GM13977 (cell line): ENCODE measurements around the gene SH3RF3.

Source experiments
- DNase-seq: peaks from one replicate; pipeline ENCODE4 v3.0.0; 2012; ENCODE audit warnings: low spot score
- CTCF ChIP-seq: IDR thresholded peaks from 2 replicates; pipeline ENCODE4 v1.5.1; 2012; ENCODE audit warnings: mild to moderate bottlenecking, control low read depth; ENCODE audit not compliant: insufficient read depth; ENCODE audit errors: extremely low read depth, missing control alignments
- in situ Hi-C: fragments of 300-500 bp; cut with MboI; formaldehyde crosslinking; loops from one replicate; pipeline ENCODE4 v1.12.0; 2022; ENCODE audit warnings: low sequenced_read_pairs, low pct_unique_long_range_greater_than_20kb, mixed read lengths, inconsistent platforms; ENCODE audit not compliant: unreplicated experiment

SH3RF3 gene

GRCh38 chr2:109376796-109377495, 247.9 kb downstream of the SH3RF3 start:
- no peak for TF ChIP-seq CTCF
- in situ Hi-C loops: no loop called here
- DNase-seq: no peak

- TF ChIP-seq CTCF: no peak
- DNase-seq: no peak
- in situ Hi-C loops: no loop called here
Measured at GRCh38 chr2:109377976-109378375, 249.0 kb downstream of the SH3RF3 start.

- no peak for DNase-seq
- in situ Hi-C loops: no loop called here
- TF ChIP-seq CTCF: no peak
Measured at GRCh38 chr2:109378682-109379081, 249.7 kb downstream of the SH3RF3 start.

- no peak for DNase-seq
- in situ Hi-C loops: no loop called here
- TF ChIP-seq CTCF: no peak
Measured at GRCh38 chr2:109379507-109379906, 250.5 kb downstream of the SH3RF3 start.

GRCh38 chr2:109380502-109381326, 251.7 kb downstream of the SH3RF3 start:
- no peak for DNase-seq
- no peak for TF ChIP-seq CTCF
- in situ Hi-C loops: no loop called here

- no peak for DNase-seq
- in situ Hi-C loops: no loop called here
- TF ChIP-seq CTCF: no peak
Measured at GRCh38 chr2:109381327-109381820, 252.4 kb downstream of the SH3RF3 start.
